Progenitor cell of endocrine pancreas (in vitro differentiated cells): ENCODE data around the gene PRKCB. TPM values are rescaled to one million over a fixed set of nuclear protein-coding genes. Genes with fewer than 3 reads are reported as not detected.

Experiments used
- DNase-seq: peaks from one replicate; pipeline ENCODE4 v3.0.0; 2021; ENCODE audit warnings: low spot score; ENCODE audit not compliant: unreplicated experiment
- H3K27ac Mint-ChIP-seq: 2 replicates; pipeline ENCODE4 v1.8.0; 2021; ENCODE audit warnings: mild to moderate bottlenecking, moderate library complexity, mixed read lengths
- H3K27me3 Mint-ChIP-seq: 2 replicates; pipeline ENCODE4 v1.8.0; 2021; ENCODE audit warnings: mixed read lengths
- H3K36me3 Mint-ChIP-seq: 2 replicates; pipeline ENCODE4 v1.8.0; 2022; ENCODE audit warnings: mixed read lengths; ENCODE audit not compliant: insufficient read depth
- H3K4me1 Mint-ChIP-seq: 2 replicates; pipeline ENCODE4 v1.8.0; 2021; ENCODE audit warnings: low read depth, mixed read lengths
- H3K4me3 Mint-ChIP-seq: 2 replicates; pipeline ENCODE4 v1.8.0; 2021; ENCODE audit warnings: low read depth, mild to moderate bottlenecking, moderate library complexity, mixed read lengths
- H3K9me3 Mint-ChIP-seq: 2 replicates; pipeline ENCODE4 v1.8.0; 2021; ENCODE audit warnings: low read depth, mixed read lengths
- total RNA-seq: library from RNA; stranded (reverse); gene quantifications from 2 replicates; pipeline ENCODE4 v1.2.1, GENCODE V29; 2021
- TF ChIP-seq, protein P1 (sequence below): fragments of 200-600 bp; sonication (generic); IDR thresholded peaks from one replicate; pipeline ENCODE4 v1.5.0; 2021; ENCODE audit warnings: antibody characterized with exemption, mild to moderate bottlenecking; ENCODE audit not compliant: unreplicated experiment

Gene PRKCB
- total RNA-seq, 1 donor from 2014 or later, result 0.36 TPM

DNA sequence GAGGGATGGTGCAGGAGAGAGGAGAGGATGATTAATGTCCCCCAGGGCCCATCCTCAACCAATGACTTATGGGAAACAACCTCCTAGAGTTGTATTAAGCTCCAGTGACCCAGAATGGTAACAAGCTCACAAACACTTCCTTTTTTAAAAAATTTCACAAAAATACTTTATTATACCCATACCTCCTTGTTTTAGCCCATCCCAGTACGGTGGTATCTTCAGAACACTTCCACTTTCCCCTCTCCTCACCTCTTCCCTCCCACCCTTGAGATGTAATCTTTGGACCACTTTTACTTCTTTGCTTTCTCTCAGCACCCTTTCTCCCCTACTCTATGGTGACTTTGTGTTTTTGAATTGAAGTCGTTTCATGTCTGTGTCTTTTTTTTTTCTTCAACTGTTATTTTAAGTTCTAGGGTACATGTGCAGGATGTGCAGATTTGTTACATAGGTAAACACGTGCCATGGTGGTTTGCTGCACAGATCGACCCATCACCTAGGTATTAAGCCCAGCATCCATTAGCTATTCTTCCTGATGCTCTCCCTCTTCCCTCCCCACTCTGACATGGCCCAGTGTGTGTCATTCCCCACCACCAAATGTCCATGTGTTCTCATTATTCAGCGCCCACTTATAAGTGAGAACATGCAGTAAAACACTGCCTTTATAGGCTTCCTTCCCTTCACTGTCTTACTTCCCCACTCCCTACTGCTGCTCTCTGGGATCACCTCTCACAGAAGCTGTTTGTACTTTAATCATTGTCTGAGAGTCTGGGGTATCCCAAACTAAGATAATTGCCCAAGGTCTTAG lies 124.5 kb downstream of the PRKCB start:
- H3K27ac Mint-ChIP-seq, result no peak overlapping the region
- DNase-seq, result no peak
- no peaks in the 10 kb centered on the region for H3K9me3 Mint-ChIP-seq
- TF ChIP-seq, protein P1, sequence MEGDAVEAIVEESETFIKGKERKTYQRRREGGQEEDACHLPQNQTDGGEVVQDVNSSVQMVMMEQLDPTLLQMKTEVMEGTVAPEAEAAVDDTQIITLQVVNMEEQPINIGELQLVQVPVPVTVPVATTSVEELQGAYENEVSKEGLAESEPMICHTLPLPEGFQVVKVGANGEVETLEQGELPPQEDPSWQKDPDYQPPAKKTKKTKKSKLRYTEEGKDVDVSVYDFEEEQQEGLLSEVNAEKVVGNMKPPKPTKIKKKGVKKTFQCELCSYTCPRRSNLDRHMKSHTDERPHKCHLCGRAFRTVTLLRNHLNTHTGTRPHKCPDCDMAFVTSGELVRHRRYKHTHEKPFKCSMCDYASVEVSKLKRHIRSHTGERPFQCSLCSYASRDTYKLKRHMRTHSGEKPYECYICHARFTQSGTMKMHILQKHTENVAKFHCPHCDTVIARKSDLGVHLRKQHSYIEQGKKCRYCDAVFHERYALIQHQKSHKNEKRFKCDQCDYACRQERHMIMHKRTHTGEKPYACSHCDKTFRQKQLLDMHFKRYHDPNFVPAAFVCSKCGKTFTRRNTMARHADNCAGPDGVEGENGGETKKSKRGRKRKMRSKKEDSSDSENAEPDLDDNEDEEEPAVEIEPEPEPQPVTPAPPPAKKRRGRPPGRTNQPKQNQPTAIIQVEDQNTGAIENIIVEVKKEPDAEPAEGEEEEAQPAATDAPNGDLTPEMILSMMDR, result no peak
- no peak overlapping the region for H3K4me3 Mint-ChIP-seq
- H3K27me3 Mint-ChIP-seq, result peaks cover 73% of the 10 kb centered on the region
- no peaks in the 10 kb centered on the region for H3K36me3 Mint-ChIP-seq
- H3K4me1 Mint-ChIP-seq, result no peaks in the 10 kb centered on the region

DNA sequence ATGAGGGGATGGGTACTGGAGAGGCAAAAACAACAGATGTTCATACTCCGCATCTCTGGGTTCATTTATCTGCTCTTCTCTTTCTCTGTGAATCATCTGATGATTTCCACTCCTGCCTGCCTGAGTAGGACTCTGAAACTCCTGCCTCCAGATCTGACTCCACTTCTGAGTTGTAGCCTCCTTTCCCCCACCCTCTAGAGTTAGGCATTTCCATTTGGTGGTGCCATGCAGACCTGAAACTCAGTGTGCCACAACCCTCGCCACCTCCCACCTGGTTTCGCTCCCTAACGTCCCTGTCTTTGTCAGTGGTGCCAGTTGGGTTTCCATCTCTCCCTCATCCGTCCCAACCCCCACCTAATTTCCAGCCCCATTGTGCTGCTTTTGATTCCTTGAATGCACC lies 126.2 kb downstream of the PRKCB start:
- no peak overlapping the region for H3K27ac Mint-ChIP-seq
- no peaks in the 10 kb centered on the region for H3K9me3 Mint-ChIP-seq
- no peaks in the 10 kb centered on the region for H3K36me3 Mint-ChIP-seq
- TF ChIP-seq, protein P1, result no peak
- peaks cover 75% of the 10 kb centered on the region for H3K27me3 Mint-ChIP-seq
- no peak for DNase-seq
- H3K4me1 Mint-ChIP-seq, result no peaks in the 10 kb centered on the region
- no peak overlapping the region for H3K4me3 Mint-ChIP-seq

GRCh38 chr16:23964136-23964535 lies 128.4 kb downstream of the PRKCB start:
- TF ChIP-seq, protein P1, result no peak
- no peak for DNase-seq
- H3K4me3 Mint-ChIP-seq, result no peak overlapping the region
- no peaks in the 10 kb centered on the region for H3K36me3 Mint-ChIP-seq
- H3K27me3 Mint-ChIP-seq, result peaks cover 75% of the 10 kb centered on the region
- no peak overlapping the region for H3K27ac Mint-ChIP-seq
- H3K4me1 Mint-ChIP-seq, result no peaks in the 10 kb centered on the region
- H3K9me3 Mint-ChIP-seq, result no peaks in the 10 kb centered on the region

GRCh38 chr16:23965137-23965733 lies 129.5 kb downstream of the PRKCB start:
- Mint-ChIP-seq H3K9me3 (no peaks in the 10 kb centered on the region), H3K4me3 (no peak overlapping the region), H3K27ac (no peak overlapping the region), H3K4me1 (no peaks in the 10 kb centered on the region), H3K36me3 (no peaks in the 10 kb centered on the region), H3K27me3 (peaks cover 76% of the 10 kb centered on the region)
- TF ChIP-seq, protein P1, result no peak
- no peak for DNase-seq

GRCh38 chr16:23966597-23967394 lies 131.0 kb downstream of the PRKCB start:
- TF ChIP-seq, protein P1, result no peak
- Mint-ChIP-seq H3K9me3 (no peaks in the 10 kb centered on the region), H3K27me3 (peaks cover 76% of the 10 kb centered on the region), H3K27ac (no peak overlapping the region), H3K4me1 (no peaks in the 10 kb centered on the region), H3K36me3 (no peaks in the 10 kb centered on the region), H3K4me3 (no peak overlapping the region)
- no peak for DNase-seq
